ENCODE data around the gene AMDHD2.
A peak's percentile ranks its signal among the peaks of the same experiment; 100 is the strongest.

AMDHD2 gene

GRCh38 chr16:2499454-2499853, 20.7 kb upstream of the AMDHD2 start:
- no peak for DNase-seq

DNA sequence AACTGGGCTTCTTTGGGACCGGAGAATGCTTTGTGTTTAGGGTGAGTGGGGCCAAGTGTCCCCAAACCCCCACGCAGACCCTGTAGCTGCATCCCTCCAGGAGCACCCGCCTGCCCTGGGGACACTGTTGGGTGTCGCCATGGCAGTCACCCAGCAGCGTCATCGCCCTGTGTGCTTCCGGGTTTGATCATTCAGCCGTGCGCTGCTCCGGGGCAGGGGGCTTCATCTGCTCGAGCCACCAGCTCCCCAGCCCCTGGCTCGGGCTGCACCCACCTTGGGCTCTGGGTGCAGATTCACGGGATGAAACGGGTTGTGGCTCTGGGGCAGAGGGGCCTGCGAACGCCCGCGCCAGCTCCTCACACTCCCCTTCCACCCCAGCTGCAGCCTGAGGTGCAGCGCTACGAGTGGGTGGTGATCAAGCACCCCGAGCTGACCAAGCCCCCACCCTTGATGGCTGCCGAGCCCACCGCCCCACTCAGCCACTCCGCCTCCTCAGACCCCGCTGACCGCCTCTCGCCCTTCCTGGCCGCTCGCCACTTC, 20.2 kb upstream of the AMDHD2 start:
- DNase-seq = no peak

- DNase-seq = no peak
Observed at GRCh38 chr16:2500430-2500917, 19.7 kb upstream of the AMDHD2 start.

GRCh38 chr16:2500918-2501750, 19.0 kb upstream of the AMDHD2 start:
- peak; percentile 73 to 85 (median 82) for DNase-seq

DNA sequence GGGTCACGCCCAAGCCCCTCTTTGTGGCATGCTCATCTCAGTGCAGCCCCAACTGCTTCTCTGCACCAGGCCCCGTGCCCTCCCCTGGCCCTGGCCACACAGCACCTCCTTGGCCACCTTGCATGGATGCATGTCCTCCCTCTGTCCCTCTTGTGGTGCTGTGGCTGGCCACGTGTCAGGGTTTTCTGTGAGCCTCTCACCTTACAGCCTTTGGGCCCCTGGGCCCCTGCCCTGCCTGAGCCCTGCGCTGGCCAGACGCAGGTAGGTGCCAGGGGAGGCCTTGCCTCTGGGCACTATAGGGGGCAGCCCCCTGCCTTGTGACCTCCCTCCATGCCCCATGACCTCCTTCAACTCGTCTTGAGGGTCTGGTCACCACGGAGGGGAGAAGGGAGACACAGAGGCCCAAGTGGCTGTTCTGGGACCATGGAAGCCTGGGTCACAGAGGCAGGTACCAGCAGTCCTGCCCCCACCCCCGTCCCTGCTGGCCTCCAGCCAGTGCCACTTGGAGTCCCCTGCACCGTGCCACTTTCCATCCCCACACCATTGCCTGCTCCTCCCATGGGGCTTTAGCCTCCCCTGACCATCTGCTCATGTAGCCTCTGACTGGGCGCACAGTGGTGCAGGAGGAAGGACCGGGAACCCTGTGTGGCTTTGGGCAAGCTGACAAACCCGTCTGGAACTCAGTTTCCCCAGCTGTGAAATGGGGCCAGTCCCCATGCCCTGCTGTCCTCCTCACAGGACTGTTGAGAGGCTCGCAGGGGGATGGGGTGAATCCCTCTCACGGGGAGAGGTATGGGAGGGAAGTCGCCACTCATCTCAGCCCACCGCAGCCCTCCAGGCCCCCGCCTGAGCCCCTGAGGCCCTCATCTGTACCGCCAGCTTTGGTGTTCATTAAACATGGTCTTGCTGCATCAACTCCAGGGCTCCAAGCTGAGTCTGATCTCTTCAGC, 17.9 kb upstream of the AMDHD2 start:
- DNase-seq = no peak

- no peak for DNase-seq
Observed at GRCh38 chr16:2505695-2506094, 14.5 kb upstream of the AMDHD2 start.

GRCh38 chr16:2507052-2507659, 13.0 kb upstream of the AMDHD2 start:
- no peak for DNase-seq

DNA sequence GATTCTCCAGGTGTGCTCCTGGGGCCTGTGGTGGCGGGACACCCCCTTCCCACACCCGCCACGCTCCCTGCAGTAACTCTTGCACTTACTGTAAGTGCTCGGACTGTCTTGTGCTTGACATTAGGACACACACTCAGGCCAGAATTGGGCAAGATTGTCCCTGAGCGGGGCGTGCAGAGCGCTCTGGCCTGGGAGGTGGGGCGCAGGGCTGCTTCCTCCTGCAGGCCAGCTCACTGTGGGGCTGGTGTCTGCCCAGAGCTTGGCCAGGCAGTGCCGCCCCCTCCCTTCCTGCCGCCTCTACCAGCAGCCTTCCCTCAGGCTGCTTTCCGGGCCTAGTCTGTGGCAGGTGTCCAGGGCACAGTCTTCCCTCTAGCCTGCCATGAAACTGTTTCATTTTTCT, 12.5 kb upstream of the AMDHD2 start:
- DNase-seq = no peak

GRCh38 chr16:2508722-2509400, 11.3 kb upstream of the AMDHD2 start:
- no peak for DNase-seq

GRCh38 chr16:2511128-2511800, 8.9 kb upstream of the AMDHD2 start:
- no peak for DNase-seq

DNA sequence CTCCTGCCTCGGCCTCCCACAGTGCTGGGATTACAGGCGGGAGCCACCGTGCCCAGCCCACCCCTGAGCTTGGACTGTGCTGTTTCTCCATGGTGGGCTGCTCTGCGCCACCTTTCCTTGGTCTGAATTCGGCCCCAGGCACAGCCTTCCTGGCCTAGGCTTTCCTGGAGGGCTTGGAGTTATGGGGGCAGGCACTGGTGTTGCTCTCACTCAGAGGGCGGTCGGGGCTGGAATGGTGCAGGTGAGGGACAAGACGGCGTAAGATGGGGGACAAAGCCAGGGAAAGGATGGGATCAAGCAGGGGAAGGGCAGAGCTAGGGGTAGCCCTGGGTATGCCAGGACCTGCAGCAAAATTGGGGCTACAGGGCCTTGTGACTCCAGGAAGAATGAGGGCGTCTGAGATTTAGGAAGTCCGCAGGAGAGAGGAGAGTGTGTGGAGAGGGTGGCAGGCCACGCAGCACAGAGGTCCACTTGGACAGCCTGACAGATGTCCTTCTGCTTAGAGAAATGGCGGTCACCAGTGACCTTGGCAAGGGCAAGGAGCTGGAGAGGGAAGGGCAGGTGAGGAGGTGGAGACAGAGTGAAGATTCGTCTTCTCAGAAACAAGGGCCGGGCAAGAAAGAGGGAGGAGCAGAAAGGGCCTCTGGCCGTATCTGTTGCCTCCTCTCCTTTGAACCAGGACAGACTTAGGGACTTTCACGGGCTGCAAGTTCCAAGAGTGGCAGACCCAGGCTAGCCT, 8.0 kb upstream of the AMDHD2 start:
- DNase-seq = no peak

GRCh38 chr16:2512735-2513404, 7.3 kb upstream of the AMDHD2 start:
- peak in 2 of 3 experiments; percentile 85 to 86 for DNase-seq

DNA sequence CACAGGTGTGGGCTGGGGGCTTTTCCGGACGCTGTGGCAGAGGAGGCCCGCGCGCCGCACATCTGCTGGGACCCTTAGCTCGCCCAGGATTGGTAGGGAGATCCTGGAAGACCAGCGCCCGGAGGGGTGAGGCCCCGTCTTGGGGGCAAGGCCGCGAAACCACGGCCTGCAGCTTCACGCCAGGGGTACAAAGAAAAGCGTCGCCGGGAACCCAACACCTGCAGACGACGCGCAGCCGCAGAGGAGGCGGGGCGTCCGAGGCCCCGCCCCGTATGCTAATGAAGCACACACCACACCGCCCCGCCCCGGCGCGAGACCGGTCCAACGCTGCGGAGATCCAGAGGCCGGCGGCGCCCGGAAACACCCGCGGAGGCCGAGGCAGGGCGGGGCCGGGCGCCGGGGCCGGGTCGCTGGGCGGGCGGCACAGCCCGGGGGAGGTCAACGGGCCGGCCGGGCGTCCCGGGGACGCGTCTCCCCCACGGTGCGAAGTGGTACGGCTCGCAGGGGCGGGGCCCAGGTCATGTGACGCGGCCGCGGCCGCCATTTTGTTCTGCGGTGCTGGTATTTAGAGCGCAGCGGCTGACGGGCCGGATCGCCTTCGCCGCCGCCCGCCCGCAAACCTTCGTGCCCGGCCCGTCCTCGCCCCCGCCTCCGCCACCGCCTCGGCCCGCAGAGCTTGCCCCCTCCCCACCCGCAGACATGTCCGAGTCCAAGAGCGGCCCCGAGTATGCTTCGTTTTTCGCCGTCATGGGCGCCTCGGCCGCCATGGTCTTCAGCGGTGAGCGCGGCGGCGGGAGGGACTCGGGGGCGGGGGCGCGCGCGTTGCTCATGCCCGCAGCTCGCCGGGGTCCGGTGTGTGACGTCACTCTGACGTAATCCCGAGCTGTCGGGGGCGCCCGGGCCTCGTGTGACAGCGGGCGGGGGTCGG, 6.5 kb upstream of the AMDHD2 start, which contains the start of gene ATP6V0C:
TSS of gene ATP6V0C (plus strand) at position 548 of the 928 bp plus-strand sequence. CDS start at position 700, 152 bp downstream.
- DNase-seq = peak; percentile 92 to 99 (median 95)

DNA sequence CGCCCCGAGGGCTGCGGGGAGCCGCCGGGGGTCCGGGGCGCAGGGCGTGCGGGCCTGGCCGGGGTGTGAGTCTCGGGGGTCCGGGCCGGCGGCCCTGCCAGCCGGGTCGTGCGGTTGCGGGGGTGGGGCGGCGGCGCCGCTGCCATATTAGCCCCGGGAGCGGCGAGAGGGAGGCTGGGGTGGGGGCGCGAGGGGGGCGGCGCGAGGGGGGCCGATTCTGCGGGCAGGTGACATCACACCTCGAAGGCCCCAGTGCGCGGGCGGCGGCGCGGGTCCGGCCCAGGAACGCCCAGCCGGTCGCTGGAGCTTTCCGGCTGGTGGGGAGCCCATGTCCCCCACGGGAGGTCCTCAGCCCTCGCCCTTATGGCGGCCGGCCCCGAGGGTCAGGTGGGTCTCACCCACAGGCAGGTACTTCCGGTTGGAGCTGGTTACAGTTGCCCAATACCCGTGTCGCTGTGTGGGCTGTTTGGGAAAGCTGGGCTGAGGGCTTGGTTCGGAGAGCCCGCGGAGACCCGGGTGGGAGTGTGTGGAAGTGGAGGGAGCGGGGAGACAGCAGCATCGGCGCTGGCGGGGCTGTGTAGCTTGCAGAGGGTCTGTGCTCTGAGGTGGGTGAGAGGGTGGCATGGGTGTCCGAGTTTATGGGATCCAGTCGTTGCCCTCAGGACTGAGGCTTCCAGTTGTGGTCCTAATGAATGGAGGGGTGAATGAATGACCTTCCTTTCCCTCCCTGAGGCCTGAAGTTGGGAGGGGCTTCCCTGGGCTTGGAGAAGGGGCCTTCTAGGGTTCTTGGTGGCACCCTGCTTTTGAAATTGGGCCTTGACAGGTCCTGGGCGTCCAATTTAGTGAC, 5.6 kb upstream of the AMDHD2 start:
- no peak for DNase-seq

GRCh38 chr16:2515180-2515851, 4.9 kb upstream of the AMDHD2 start:
- no peak for DNase-seq

DNA sequence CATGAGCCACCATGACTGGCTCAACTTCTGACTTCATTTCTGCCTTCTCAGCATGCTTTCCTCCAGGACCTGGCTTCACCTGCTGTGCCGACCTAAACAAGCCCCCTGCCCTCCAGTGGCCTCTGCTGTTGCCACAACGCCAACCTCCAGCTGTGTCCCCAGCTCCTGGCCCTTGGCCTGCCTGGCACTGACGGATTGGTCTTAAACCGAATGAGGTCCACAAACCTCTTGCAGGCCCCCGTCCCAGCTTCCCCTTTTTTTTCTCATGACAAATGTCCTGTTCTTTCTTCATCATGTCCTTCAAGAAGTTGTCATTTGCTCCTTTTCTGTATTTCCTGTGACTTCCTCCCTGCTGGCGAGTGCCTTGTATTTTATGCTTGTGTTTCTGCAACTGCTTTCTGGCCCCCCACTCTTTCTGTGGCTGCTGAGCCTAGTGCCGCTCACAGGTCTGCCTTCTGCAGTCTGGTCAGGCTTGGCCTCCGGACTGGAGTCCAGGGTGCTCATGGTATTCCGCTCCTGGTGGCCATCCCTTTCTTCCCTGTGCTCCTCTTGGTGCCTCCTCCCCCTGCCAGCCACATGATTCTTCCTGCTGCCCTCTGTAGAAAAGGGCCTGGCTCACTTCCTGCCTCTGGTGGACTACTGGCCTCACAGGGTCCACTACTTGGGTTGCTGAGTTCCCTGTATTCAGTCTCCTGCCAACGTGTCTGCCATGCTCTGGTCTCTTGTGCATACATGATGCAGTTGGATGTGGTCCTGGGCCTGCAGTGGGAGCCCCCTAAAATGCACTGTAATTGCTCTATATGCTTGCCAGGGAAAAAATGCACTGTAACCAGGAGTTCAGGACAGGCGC, 3.6 kb upstream of the AMDHD2 start:
- no peak for DNase-seq

Data from NCI-H1417 (cell line).